Smooth muscle cell (in vitro differentiated cells): ENCODE data around the gene TMEM263. TPM values are rescaled to one million over a fixed set of nuclear protein-coding genes. Genes with fewer than 3 reads are reported as not detected.

Experiments used
- DNase-seq: peaks from one replicate; lab custom pipeline; 2025; ENCODE audit not compliant: unreplicated experiment; lab: John Stamatoyannopoulos, UW
- H2AFZ ChIP-seq: fragments of 200-600 bp; sonication (generic); 2 replicates; pipeline ENCODE4 v1.6.0; 2016; ENCODE audit warnings: antibody characterized with exemption, low read depth, mild to moderate bottlenecking
- H3F3A ChIP-seq: fragments of 200-600 bp; sonication (generic); 2 replicates; pipeline ENCODE4 v1.6.0; 2017; ENCODE audit warnings: antibody characterized with exemption, low read depth
- H3K27ac ChIP-seq: fragments of 200-600 bp; sonication (generic); 2 replicates; pipeline ENCODE4 v1.5.1; 2016; ENCODE audit warnings: low read depth, mild to moderate bottlenecking
- H3K27me3 ChIP-seq: fragments of 200-600 bp; sonication (generic); 2 replicates; pipeline ENCODE4 v1.6.1; 2016; ENCODE audit warnings: low read depth, mild to moderate bottlenecking
- H3K36me3 ChIP-seq: fragments of 200-600 bp; sonication (generic); 2 replicates; pipeline ENCODE4 v1.5.1; 2016; ENCODE audit warnings: low read depth
- H3K4me1 ChIP-seq: fragments of 200-600 bp; sonication (generic); 2 replicates; pipeline ENCODE4 v1.5.1; 2016; ENCODE audit warnings: low read depth
- H3K4me2 ChIP-seq: fragments of 200-600 bp; sonication (generic); 2 replicates; pipeline ENCODE4 v1.6.0; 2016; ENCODE audit warnings: mild to moderate bottlenecking
- H3K4me3 ChIP-seq: fragments of 200-600 bp; sonication (generic); 2 replicates; pipeline ENCODE4 v1.5.1; 2016; ENCODE audit warnings: mild to moderate bottlenecking
- H3K79me2 ChIP-seq: fragments of 200-600 bp; sonication (generic); 2 replicates; pipeline ENCODE4 v1.6.0; 2016; ENCODE audit warnings: low read depth, mild to moderate bottlenecking
- H3K9ac ChIP-seq: fragments of 200-600 bp; sonication (generic); 2 replicates; pipeline ENCODE4 v1.6.0; 2016; ENCODE audit warnings: low read depth
- H3K9me3 ChIP-seq: fragments of 200-600 bp; sonication (generic); replicated peaks from 2 replicates; pipeline ENCODE4 v1.5.1; 2016; ENCODE audit warnings: low read depth
- H4K20me1 ChIP-seq: fragments of 200-600 bp; sonication (generic); 2 replicates; pipeline ENCODE4 v1.6.0; 2016; ENCODE audit warnings: low read depth
- WGBS: methylation state at CpG from one replicate; pipeline ENCODE4 v1.1.7; 2016; ENCODE audit warnings: low lambda C conversion rate; 5-methylcytosine and 5-hydroxymethylcytosine counted together
- polyA plus RNA-seq: library from polyadenylated mRNA; unstranded; fragments of >200 nt; fragmentation: Nextera tagmentation; extraction: Ambion mirVana; gene quantifications from 2 replicates; pipeline ENCODE4 v1.2.1, GENCODE V29; 2016
- total RNA-seq: library from RNA; depleted of rRNA; stranded (reverse); fragments of >200 nt; gene quantifications from 2 replicates; pipeline ENCODE4 v1.2.3, GENCODE V29; 2014
- TF ChIP-seq, protein P1 (sequence below): fragments of 200-600 bp; sonication (generic); IDR thresholded peaks from 2 replicates; pipeline ENCODE4 v1.5.1; 2017; ENCODE audit warnings: borderline replicate concordance, mild to moderate bottlenecking, antibody characterized with exemption; ENCODE audit not compliant: insufficient read depth, poor library complexity, severe bottlenecking

TMEM263 gene
- total and polyA plus RNA-seq, 2 experiments from 2014 or later, result 102 to 177 TPM

DNA sequence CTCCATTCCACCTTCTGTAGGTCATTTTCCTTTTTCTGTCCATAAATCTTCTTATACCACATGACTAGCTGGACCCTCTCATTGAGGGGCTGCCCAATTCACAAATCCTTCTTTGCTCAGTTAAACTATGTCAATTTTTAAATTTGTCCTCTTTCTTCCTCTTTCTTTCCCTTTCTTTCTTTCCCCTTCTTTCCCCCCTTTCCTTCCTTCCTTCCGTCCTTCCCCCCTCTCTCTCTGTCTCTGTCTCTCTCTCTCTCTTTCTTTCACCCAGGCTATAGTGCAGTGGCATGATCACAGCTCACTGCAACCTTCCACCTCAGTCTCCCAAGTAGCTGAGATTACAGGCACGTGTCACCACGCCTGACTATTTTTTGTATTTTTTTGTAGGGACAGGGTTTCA lies 47.1 kb upstream of the TMEM263 start:
- H3K9me3 ChIP-seq, result no peaks in the 10 kb centered on the region
- H2AFZ ChIP-seq, result no peak overlapping the region
- 76% methylated on average over 3 of the region's 3 CpGs for WGBS
- H4K20me1 ChIP-seq, result no peaks in the 10 kb centered on the region
- H3K27ac ChIP-seq, result no peak overlapping the region
- peaks cover 11% of the 10 kb centered on the region for H3K27me3 ChIP-seq
- DNase-seq, result no peak
- TF ChIP-seq, protein P1, sequence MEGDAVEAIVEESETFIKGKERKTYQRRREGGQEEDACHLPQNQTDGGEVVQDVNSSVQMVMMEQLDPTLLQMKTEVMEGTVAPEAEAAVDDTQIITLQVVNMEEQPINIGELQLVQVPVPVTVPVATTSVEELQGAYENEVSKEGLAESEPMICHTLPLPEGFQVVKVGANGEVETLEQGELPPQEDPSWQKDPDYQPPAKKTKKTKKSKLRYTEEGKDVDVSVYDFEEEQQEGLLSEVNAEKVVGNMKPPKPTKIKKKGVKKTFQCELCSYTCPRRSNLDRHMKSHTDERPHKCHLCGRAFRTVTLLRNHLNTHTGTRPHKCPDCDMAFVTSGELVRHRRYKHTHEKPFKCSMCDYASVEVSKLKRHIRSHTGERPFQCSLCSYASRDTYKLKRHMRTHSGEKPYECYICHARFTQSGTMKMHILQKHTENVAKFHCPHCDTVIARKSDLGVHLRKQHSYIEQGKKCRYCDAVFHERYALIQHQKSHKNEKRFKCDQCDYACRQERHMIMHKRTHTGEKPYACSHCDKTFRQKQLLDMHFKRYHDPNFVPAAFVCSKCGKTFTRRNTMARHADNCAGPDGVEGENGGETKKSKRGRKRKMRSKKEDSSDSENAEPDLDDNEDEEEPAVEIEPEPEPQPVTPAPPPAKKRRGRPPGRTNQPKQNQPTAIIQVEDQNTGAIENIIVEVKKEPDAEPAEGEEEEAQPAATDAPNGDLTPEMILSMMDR, result no peak
- no peak overlapping the region for H3K4me2 ChIP-seq
- no peak overlapping the region for H3K9ac ChIP-seq
- no peaks in the 10 kb centered on the region for H3K36me3 ChIP-seq
- no peak overlapping the region for H3K4me3 ChIP-seq
- no peaks in the 10 kb centered on the region for H3K4me1 ChIP-seq
- no peaks in the 10 kb centered on the region for H3K79me2 ChIP-seq
- no peaks in the 10 kb centered on the region for H3F3A ChIP-seq

DNA sequence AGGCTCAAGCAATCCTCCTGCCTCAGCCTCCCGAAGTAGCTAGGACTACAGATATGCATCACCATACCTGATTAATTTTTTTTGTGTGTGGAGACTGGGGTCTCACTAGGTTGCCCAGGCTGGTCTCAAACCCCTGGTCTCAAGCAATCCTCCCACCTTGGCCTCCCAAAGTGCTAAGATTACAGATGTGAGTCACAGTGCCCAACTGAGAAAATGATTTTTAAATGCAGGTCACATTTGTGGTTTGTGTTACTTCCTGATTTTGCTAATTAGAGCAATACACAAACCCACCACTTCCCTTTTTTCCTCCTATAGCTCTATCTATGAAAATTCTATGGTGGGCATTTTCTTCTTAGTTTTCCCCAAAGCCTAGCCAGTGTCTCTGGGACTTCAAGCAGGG lies 45.5 kb upstream of the TMEM263 start:
- H3K27me3 ChIP-seq, result no peaks in the 10 kb centered on the region
- 100% methylated on average over 1 of the region's 1 CpG for WGBS
- H3K4me1 ChIP-seq, result no peaks in the 10 kb centered on the region
- H3K4me2 ChIP-seq, result no peak overlapping the region
- H3K79me2 ChIP-seq, result no peaks in the 10 kb centered on the region
- H3K9me3 ChIP-seq, result no peaks in the 10 kb centered on the region
- H2AFZ ChIP-seq, result no peak overlapping the region
- H3K27ac ChIP-seq, result no peak overlapping the region
- no peaks in the 10 kb centered on the region for H3K36me3 ChIP-seq
- no peak for DNase-seq
- no peak overlapping the region for H3K4me3 ChIP-seq
- no peaks in the 10 kb centered on the region for H4K20me1 ChIP-seq
- H3F3A ChIP-seq, result no peaks in the 10 kb centered on the region
- TF ChIP-seq, protein P1, result no peak
- no peak overlapping the region for H3K9ac ChIP-seq

DNA sequence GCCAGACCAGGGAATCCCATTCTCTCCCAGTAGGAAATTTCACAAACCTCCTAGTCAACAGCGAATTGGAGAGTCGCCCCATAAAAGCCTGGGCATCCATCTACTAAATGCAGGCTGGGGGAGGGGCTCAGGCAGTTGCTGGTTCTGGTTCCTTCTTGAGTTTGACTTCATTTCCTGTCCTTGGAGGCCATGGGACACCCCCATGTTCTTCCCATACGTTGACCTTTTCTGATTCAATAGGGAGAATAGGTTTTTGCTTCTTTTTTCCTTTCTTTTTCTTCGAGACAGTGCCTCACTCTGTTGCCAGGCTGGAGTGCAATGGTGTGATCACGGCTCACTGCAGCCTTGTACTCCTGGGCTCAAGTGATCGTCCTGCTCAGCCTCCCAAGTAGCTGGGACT lies 44.1 kb upstream of the TMEM263 start:
- no peaks in the 10 kb centered on the region for H3K9me3 ChIP-seq
- no peaks in the 10 kb centered on the region for H3K27me3 ChIP-seq
- H3K4me2 ChIP-seq, result no peak overlapping the region
- H3K36me3 ChIP-seq, result no peaks in the 10 kb centered on the region
- H3K4me1 ChIP-seq, result no peaks in the 10 kb centered on the region
- 90% methylated on average over 6 of the region's 6 CpGs for WGBS
- no peaks in the 10 kb centered on the region for H4K20me1 ChIP-seq
- H3K4me3 ChIP-seq, result no peak overlapping the region
- no peaks in the 10 kb centered on the region for H3F3A ChIP-seq
- TF ChIP-seq, protein P1, result no peak
- H3K9ac ChIP-seq, result no peak overlapping the region
- H3K79me2 ChIP-seq, result no peaks in the 10 kb centered on the region
- no peak overlapping the region for H3K27ac ChIP-seq
- no peak for DNase-seq
- no peak overlapping the region for H2AFZ ChIP-seq

GRCh38 chr12:106913456-106913855 lies 42.3 kb upstream of the TMEM263 start:
- Histone ChIP-seq H3K4me2 (no peak overlapping the region), H4K20me1 (no peaks in the 10 kb centered on the region), H3K27me3 (no peaks in the 10 kb centered on the region), H3K36me3 (no peaks in the 10 kb centered on the region), H3K27ac (no peak overlapping the region), H3K9ac (no peak overlapping the region), H3K4me3 (no peak overlapping the region), H3F3A (no peaks in the 10 kb centered on the region), H2AFZ (no peak overlapping the region), H3K79me2 (no peaks in the 10 kb centered on the region), H3K9me3 (no peaks in the 10 kb centered on the region), H3K4me1 (peaks cover 8% of the 10 kb centered on the region)
- 96% methylated on average over 10 of the region's 10 CpGs for WGBS
- DNase-seq, result no peak
- TF ChIP-seq, protein P1, result no peak
